ENCODE data around the gene BRINP1. TPM values are rescaled to one million over a fixed set of nuclear protein-coding genes. Genes with fewer than 3 reads are reported as not detected.

The BRINP1 gene
- total and polyA plus RNA-seq, 10 of the 15 experiments (the other 5 are each of a cell fraction or from before 2014, with no cell fraction given): not detected

GRCh38 chr9:119283078-119283794, 86.0 kb downstream of the BRINP1 start:
- Histone ChIP-seq H3K27me3 (replicated peaks in 1 of 2; ENCODE audit: control insufficient read depth in 2 of 2, insufficient read depth in 2 of 2, low read length in 1 of 2) (no peaks in the 10 kb centered on the region), H3K4me3 (no peak overlapping the region), H2AFZ (ENCODE audit: control insufficient read depth, low read depth, low read length) (no peak overlapping the region), H3K4me1 (ENCODE audit: control insufficient read depth, insufficient read depth, low read length) (no peaks in the 10 kb centered on the region), H4K20me1 (ENCODE audit: control insufficient read depth, insufficient read depth) (no peaks in the 10 kb centered on the region), H3K4me2 (ENCODE audit: control insufficient read depth, insufficient read depth) (no peak overlapping the region), H3K79me2 (ENCODE audit: control insufficient read depth, insufficient read depth, low read length) (no peaks in the 10 kb centered on the region), H3K9me3 (replicated peaks; ENCODE audit: control insufficient read depth, insufficient read depth, low read length) (no peaks in the 10 kb centered on the region), H3K36me3 (ENCODE audit: control insufficient read depth in 2 of 2, insufficient read depth in 2 of 2, low read length in 1 of 2) (no peaks in the 10 kb centered on the region), H3K27ac (ENCODE audit: control insufficient read depth, insufficient read depth) (no peak overlapping the region), H3K9ac (ENCODE audit: control insufficient read depth, insufficient read depth, low read length) (no peak overlapping the region)
- POLR2A ChIA-PET: no interaction called here
- in situ Hi-C loops (cut with MboI): loop anchor here (10.0 kb wide), 2 partner anchors 758 to 1498 kb away; no protein-coding TSS in a partner anchor
- CTCF ChIA-PET: interaction anchor here (1.2 to 1.5 kb wide), 2 partner anchors 11 to 763 kb away, joined by 3 to 4 read pairs; no protein-coding TSS in a partner anchor
- intact Hi-C loops (cut with micrococcal nuclease; ENCODE audit: unreplicated experiment): loop anchor here (10.0 kb wide), 1 partner anchor 458 kb away; no protein-coding TSS in a partner anchor
- RAD21 ChIA-PET (ENCODE audit: unreplicated experiment): no interaction called here
- DNase-seq (ENCODE audit: low read depth, low spot score) (no peak), ATAC-seq (no peak), FAIRE-seq (no peak)
- SMC1A ChIA-PET (ENCODE audit: uncharacterized antibody, unreplicated experiment): no interaction called here
- WGBS (ENCODE audit: insufficient coverage, insufficient replicate concordance, low lambda C conversion rate, missing lambda C conversion rate): 30% methylated on average over 18 of the region's 18 CpGs
- no TSS peak for BruUV-seq (replicated peaks)
- TF ChIP-seq, protein P1, sequence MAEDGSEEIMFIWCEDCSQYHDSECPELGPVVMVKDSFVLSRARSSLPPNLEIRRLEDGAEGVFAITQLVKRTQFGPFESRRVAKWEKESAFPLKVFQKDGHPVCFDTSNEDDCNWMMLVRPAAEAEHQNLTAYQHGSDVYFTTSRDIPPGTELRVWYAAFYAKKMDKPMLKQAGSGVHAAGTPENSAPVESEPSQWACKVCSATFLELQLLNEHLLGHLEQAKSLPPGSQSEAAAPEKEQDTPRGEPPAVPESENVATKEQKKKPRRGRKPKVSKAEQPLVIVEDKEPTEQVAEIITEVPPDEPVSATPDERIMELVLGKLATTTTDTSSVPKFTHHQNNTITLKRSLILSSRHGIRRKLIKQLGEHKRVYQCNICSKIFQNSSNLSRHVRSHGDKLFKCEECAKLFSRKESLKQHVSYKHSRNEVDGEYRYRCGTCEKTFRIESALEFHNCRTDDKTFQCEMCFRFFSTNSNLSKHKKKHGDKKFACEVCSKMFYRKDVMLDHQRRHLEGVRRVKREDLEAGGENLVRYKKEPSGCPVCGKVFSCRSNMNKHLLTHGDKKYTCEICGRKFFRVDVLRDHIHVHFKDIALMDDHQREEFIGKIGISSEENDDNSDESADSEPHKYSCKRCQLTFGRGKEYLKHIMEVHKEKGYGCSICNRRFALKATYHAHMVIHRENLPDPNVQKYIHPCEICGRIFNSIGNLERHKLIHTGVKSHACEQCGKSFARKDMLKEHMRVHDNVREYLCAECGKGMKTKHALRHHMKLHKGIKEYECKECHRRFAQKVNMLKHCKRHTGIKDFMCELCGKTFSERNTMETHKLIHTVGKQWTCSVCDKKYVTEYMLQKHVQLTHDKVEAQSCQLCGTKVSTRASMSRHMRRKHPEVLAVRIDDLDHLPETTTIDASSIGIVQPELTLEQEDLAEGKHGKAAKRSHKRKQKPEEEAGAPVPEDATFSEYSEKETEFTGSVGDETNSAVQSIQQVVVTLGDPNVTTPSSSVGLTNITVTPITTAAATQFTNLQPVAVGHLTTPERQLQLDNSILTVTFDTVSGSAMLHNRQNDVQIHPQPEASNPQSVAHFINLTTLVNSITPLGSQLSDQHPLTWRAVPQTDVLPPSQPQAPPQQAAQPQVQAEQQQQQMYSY (CRISPR knock-in tag; IDR thresholded peaks at IDR 0.05): no peak
- TF ChIP-seq, protein P2, sequence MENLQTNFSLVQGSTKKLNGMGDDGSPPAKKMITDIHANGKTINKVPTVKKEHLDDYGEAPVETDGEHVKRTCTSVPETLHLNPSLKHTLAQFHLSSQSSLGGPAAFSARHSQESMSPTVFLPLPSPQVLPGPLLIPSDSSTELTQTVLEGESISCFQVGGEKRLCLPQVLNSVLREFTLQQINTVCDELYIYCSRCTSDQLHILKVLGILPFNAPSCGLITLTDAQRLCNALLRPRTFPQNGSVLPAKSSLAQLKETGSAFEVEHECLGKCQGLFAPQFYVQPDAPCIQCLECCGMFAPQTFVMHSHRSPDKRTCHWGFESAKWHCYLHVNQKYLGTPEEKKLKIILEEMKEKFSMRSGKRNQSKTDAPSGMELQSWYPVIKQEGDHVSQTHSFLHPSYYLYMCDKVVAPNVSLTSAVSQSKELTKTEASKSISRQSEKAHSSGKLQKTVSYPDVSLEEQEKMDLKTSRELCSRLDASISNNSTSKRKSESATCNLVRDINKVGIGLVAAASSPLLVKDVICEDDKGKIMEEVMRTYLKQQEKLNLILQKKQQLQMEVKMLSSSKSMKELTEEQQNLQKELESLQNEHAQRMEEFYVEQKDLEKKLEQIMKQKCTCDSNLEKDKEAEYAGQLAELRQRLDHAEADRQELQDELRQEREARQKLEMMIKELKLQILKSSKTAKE (IDR thresholded peaks at IDR 0.05; ENCODE audit: low read depth, poor library complexity, severe bottlenecking): no peak
- TF ChIP-seq BHLHE40 (IDR thresholded peaks at IDR 0.05; ENCODE audit: borderline replicate concordance in 1 of 2, low read depth in 2 of 2, low read length in 1 of 2) (no peak), KDM1A (IDR thresholded peaks at IDR 0.05; ENCODE audit: borderline replicate concordance) (no peak), NFYA (IDR thresholded peaks at IDR 0.05; ENCODE audit: borderline replicate concordance, low read depth, low read length) (no peak), DPF2 (IDR thresholded peaks at IDR 0.05) (no peak), E4F1 (IDR thresholded peaks at IDR 0.05; ENCODE audit: borderline replicate concordance, partially characterized antibody) (no peak), YBX1 (IDR thresholded peaks at IDR 0.05) (no peak), HDAC6 (IDR thresholded peaks at IDR 0.05; ENCODE audit: unreplicated experiment) (no peak), ZNF217 (IDR thresholded peaks at IDR 0.05) (no peak)
- TF ChIP-seq, protein P3, sequence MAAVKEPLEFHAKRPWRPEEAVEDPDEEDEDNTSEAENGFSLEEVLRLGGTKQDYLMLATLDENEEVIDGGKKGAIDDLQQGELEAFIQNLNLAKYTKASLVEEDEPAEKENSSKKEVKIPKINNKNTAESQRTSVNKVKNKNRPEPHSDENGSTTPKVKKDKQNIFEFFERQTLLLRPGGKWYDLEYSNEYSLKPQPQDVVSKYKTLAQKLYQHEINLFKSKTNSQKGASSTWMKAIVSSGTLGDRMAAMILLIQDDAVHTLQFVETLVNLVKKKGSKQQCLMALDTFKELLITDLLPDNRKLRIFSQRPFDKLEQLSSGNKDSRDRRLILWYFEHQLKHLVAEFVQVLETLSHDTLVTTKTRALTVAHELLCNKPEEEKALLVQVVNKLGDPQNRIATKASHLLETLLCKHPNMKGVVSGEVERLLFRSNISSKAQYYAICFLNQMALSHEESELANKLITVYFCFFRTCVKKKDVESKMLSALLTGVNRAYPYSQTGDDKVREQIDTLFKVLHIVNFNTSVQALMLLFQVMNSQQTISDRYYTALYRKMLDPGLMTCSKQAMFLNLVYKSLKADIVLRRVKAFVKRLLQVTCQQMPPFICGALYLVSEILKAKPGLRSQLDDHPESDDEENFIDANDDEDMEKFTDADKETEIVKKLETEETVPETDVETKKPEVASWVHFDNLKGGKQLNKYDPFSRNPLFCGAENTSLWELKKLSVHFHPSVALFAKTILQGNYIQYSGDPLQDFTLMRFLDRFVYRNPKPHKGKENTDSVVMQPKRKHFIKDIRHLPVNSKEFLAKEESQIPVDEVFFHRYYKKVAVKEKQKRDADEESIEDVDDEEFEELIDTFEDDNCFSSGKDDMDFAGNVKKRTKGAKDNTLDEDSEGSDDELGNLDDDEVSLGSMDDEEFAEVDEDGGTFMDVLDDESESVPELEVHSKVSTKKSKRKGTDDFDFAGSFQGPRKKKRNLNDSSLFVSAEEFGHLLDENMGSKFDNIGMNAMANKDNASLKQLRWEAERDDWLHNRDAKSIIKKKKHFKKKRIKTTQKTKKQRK (IDR thresholded peaks at IDR 0.05; ENCODE audit: low read depth, low read length): no peak

All from GM12878 (cell line).